D341Med (cell line): ENCODE results near the gene PPFIA2.

Experiments used
- DNase-seq: peaks from one replicate; pipeline ENCODE4 v3.0.0; 2012; ENCODE audit warnings: low spot score

Gene PPFIA2

GRCh38 chr12:81208187-81208911 is 550.8 kb downstream of the PPFIA2 start:
- no peak for DNase-seq
